GM12873 (cell line): Measurements from ENCODE around the gene SMARCC1.

Experiments used
- CTCF ChIP-seq: IDR thresholded peaks from 2 replicates; pipeline ENCODE4 v1.5.1; 2012; ENCODE audit warnings: low read depth, mild to moderate bottlenecking, moderate library complexity, low read length, control low read depth; ENCODE audit not compliant: insufficient read depth; ENCODE audit errors: missing control alignments

SMARCC1 gene

GRCh38 chr3:47781685-47782445 is at the start of gene SMARCC1:
Gene SMARCC1 (minus strand): TSS chr3:47781893. CDS start chr3:47781797, 96 bp downstream.
- TF ChIP-seq CTCF = no peak

GRCh38 chr3:47825590-47825989 is 43.9 kb upstream of the SMARCC1 start:
- TF ChIP-seq CTCF = no peak

- peak; percentile 87 for TF ChIP-seq CTCF
Measured at GRCh38 chr3:47824541-47825473, 43.1 kb upstream of the SMARCC1 start.

- no peak for TF ChIP-seq CTCF
Measured at GRCh38 chr3:47817609-47818008, 35.9 kb upstream of the SMARCC1 start.

- no peak for TF ChIP-seq CTCF
Measured at GRCh38 chr3:47813551-47814177, 32.0 kb upstream of the SMARCC1 start.

GRCh38 chr3:47804577-47804976 is 22.9 kb upstream of the SMARCC1 start:
- no peak for TF ChIP-seq CTCF
